Measurements from ENCODE around the gene RIN1.

Gene RIN1

DNA sequence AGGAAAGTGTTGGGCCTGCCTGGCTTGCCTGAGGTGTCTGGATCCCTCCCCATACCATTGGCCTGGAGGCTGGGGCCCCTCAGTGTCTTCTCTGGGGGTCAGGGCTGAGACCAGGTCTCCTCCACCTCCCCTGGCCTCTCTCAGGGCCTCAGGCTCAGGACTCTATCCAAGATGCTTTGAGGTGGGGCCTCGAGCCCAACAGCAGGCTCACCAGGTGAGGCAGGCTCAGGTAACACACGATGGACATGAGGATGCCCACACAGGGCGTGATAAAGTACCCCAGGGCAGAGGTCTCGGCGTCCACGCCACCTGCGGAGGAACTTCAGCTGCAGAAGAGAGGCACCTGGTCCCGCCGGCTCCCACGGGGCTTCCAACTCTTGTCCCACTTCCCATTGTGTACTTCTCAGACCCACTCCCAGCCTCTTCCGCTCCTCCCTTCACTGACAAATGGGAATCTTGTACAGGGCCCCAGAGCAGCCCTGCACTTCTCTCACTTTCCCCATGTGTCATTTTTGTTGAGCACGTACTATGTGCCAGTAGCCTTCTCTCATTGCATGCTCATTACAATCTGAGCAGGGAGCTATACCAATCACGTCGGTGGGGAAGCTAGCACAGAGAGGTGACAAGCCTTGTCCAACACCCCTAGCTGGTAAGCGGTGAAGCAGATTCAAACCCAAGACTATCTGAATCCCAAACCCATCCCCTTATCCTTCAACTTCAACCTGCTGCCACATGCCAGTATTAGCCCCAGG, 31.5 kb upstream of the RIN1 start:
- TF ChIP-seq POLR2AphosphoS5 (IDR thresholded peaks at IDR 0.05; ENCODE audit: low read depth, low read length) (no peak), TAF1 (IDR thresholded peaks at IDR 0.05; ENCODE audit: borderline replicate concordance, insufficient read depth, low read length) (no peak), SIN3A (IDR thresholded peaks at IDR 0.05; ENCODE audit: borderline replicate concordance, insufficient read depth, low read length) (no peak), FOXP2 (optimal IDR thresholded peaks at IDR 0.05; ENCODE audit: borderline replicate concordance, extremely low read depth, extremely low read length, insufficient read depth) (no peak)
- TF ChIP-seq, protein P1, sequence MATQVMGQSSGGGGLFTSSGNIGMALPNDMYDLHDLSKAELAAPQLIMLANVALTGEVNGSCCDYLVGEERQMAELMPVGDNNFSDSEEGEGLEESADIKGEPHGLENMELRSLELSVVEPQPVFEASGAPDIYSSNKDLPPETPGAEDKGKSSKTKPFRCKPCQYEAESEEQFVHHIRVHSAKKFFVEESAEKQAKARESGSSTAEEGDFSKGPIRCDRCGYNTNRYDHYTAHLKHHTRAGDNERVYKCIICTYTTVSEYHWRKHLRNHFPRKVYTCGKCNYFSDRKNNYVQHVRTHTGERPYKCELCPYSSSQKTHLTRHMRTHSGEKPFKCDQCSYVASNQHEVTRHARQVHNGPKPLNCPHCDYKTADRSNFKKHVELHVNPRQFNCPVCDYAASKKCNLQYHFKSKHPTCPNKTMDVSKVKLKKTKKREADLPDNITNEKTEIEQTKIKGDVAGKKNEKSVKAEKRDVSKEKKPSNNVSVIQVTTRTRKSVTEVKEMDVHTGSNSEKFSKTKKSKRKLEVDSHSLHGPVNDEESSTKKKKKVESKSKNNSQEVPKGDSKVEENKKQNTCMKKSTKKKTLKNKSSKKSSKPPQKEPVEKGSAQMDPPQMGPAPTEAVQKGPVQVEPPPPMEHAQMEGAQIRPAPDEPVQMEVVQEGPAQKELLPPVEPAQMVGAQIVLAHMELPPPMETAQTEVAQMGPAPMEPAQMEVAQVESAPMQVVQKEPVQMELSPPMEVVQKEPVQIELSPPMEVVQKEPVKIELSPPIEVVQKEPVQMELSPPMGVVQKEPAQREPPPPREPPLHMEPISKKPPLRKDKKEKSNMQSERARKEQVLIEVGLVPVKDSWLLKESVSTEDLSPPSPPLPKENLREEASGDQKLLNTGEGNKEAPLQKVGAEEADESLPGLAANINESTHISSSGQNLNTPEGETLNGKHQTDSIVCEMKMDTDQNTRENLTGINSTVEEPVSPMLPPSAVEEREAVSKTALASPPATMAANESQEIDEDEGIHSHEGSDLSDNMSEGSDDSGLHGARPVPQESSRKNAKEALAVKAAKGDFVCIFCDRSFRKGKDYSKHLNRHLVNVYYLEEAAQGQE (IDR thresholded peaks at IDR 0.05; ENCODE audit: insufficient read depth in 1 of 2, low read depth in 2 of 2, low read length in 2 of 2), result no peak

DNA sequence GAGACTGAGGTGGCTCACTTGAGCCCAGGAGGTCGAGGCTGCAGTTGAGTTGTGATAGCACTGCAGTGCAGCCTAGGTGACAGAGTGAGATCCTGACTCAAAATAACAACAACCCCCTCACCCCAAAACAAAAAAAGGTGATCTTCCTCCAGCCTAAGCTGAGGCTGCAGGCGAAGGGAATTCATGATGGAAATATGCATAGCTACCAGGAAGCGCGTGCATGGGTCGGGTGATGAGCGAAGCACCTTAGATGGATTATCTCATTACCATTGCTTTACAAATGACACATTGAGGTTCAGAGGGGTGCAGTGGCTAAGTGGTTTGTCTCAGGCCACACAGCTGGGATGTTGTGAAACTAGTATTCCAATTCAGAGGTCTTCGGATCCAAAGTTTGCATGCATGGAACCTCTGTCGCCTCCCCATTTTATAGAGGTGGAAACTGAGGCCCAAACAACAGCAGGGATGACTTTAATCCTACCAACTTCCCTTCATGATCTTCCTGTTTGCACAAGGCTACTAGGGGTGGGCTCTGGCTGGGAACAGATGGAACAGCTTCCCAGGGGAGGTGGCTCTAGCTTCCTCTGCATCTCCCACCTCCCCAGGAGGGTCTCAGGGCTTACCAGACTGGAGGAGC, 30.7 kb upstream of the RIN1 start:
- TF ChIP-seq TAF1 (IDR thresholded peaks at IDR 0.05; ENCODE audit: borderline replicate concordance, insufficient read depth, low read length), result no peak
- TF ChIP-seq FOXP2 (optimal IDR thresholded peaks at IDR 0.05; ENCODE audit: borderline replicate concordance, extremely low read depth, extremely low read length, insufficient read depth), result no peak
- no peak; the same call in 1 of the 2 replicates for TF ChIP-seq POLR2AphosphoS5 (IDR thresholded peaks at IDR 0.05; ENCODE audit: low read depth, low read length)
- TF ChIP-seq, protein P1 (IDR thresholded peaks at IDR 0.05; ENCODE audit: insufficient read depth in 1 of 2, low read depth in 2 of 2, low read length in 2 of 2), result no peak
- TF ChIP-seq SIN3A (IDR thresholded peaks at IDR 0.05; ENCODE audit: borderline replicate concordance, insufficient read depth, low read length), result no peak

DNA sequence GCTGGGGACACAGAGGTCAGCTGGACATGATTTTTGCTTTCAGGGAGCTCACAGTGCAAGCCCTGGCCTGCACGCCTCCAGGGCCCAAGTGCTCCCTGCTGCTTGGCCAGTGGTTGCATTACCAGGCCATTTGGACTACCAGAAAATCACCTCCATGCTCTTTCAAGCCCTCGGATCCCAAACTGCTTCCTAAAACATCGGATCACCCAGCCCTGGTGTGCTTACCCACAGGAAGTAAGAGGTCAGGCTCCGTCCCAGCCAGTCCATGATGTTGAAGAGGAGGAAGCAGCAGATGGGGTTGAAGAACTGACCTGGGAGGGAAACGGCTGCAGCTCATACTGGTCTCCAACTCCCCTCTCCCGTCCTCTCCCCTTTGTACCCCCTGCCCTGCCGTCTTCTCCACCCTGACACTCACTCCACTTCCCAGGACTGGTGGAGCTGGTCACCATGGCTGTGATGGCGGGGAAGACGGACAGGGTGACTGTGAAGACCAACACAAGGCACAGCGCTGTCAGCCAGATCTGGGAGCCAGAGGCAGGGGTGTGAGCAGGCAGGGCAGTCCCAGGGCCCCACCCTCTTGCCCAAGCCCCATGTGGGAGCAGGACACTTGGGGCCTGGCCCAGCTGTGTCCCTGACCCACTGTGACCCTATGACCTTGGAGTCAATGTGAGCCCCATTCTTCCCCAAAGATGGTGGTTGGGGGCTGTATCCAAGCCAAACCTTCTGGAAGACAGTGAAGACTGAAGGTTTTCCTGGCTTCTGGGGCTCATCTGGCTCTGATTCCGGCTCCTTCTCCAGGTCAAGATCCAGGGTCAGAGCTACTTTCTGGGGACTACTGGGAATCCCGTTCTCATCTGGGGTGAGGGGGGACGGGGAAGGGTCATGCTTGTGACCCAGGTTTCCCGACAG, 29.7 kb upstream of the RIN1 start:
- no peak for TF ChIP-seq POLR2AphosphoS5 (IDR thresholded peaks at IDR 0.05; ENCODE audit: low read depth, low read length)
- TF ChIP-seq TAF1 (IDR thresholded peaks at IDR 0.05; ENCODE audit: borderline replicate concordance, insufficient read depth, low read length), result no peak
- TF ChIP-seq FOXP2 (optimal IDR thresholded peaks at IDR 0.05; ENCODE audit: borderline replicate concordance, extremely low read depth, extremely low read length, insufficient read depth), result no peak
- TF ChIP-seq SIN3A (IDR thresholded peaks at IDR 0.05; ENCODE audit: borderline replicate concordance, insufficient read depth, low read length), result no peak
- TF ChIP-seq, protein P1 (IDR thresholded peaks at IDR 0.05; ENCODE audit: insufficient read depth in 1 of 2, low read depth in 2 of 2, low read length in 2 of 2), result no peak

DNA sequence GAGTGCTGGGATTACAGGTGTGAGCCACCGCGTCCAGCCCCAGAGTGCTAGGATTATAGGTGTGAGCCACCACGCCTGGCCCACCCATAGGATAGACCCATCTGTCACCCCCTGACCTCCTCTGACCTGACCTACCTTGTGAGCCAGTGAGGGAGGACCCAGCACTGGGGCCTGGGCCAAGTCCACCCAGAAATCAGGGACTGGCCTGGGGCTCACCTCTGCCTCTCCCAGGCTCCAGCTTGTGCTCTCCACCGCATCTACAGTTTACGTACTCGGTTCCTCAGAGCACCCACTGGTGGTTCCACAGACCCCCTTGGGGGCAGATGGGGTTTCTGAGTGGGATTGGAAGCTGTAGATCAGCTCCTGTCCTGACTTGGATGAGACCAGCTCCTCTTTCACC, 28.9 kb upstream of the RIN1 start:
- TF ChIP-seq, protein P1 (IDR thresholded peaks at IDR 0.05; ENCODE audit: insufficient read depth in 1 of 2, low read depth in 2 of 2, low read length in 2 of 2), result no peak
- TF ChIP-seq POLR2AphosphoS5 (IDR thresholded peaks at IDR 0.05; ENCODE audit: low read depth, low read length) (no peak), FOXP2 (optimal IDR thresholded peaks at IDR 0.05; ENCODE audit: borderline replicate concordance, extremely low read depth, extremely low read length, insufficient read depth) (no peak), SIN3A (IDR thresholded peaks at IDR 0.05; ENCODE audit: borderline replicate concordance, insufficient read depth, low read length) (no peak), TAF1 (IDR thresholded peaks at IDR 0.05; ENCODE audit: borderline replicate concordance, insufficient read depth, low read length) (no peak)
